KMS-11 (cell line): Measurements from ENCODE around the gene ATXN7L2.

Source experiments
- H2AFZ ChIP-seq: fragments of 200-600 bp; sonication (generic); 2 replicates; pipeline ENCODE4 v1.6.1; 2016; ENCODE audit warnings: antibody characterized with exemption, mixed run types, low read depth
- H3K27ac ChIP-seq: fragments of 200-600 bp; sonication (generic); 2 replicates; pipeline ENCODE4 v1.6.1; 2016; ENCODE audit warnings: mild to moderate bottlenecking, mixed run types
- H3K27me3 ChIP-seq: fragments of 200-600 bp; sonication (generic); 2 replicates; pipeline ENCODE4 v1.6.1; 2017; ENCODE audit warnings: mild to moderate bottlenecking, low read depth, mixed run types, moderate library complexity; ENCODE audit not compliant: insufficient read depth
- H3K36me3 ChIP-seq: fragments of 200-600 bp; sonication (generic); 2 replicates; pipeline ENCODE4 v1.6.1; 2017; ENCODE audit warnings: mild to moderate bottlenecking, mixed run types; ENCODE audit not compliant: insufficient read depth
- H3K4me1 ChIP-seq: fragments of 200-600 bp; sonication (generic); 2 replicates; pipeline ENCODE4 v1.6.1; 2016; ENCODE audit warnings: mild to moderate bottlenecking, low read depth, mixed run types; ENCODE audit not compliant: poor library complexity, severe bottlenecking
- H3K4me2 ChIP-seq: fragments of 200-600 bp; sonication (generic); 2 replicates; pipeline ENCODE4 v1.7.0; 2016; ENCODE audit warnings: mild to moderate bottlenecking, mixed run types
- H3K4me3 ChIP-seq: fragments of 200-600 bp; sonication (generic); IDR thresholded peaks from 2 replicates; pipeline ENCODE4 v1.6.1; 2017; ENCODE audit warnings: low read depth, low read length, mixed read lengths; ENCODE audit not compliant: insufficient read depth
- H3K79me2 ChIP-seq: fragments of 200-600 bp; sonication (generic); 2 replicates; pipeline ENCODE4 v1.6.1; 2016; ENCODE audit warnings: low read depth, mixed run types; ENCODE audit not compliant: insufficient read depth
- H3K9ac ChIP-seq: fragments of 200-600 bp; sonication (generic); 2 replicates; pipeline ENCODE4 v1.6.1; 2016; ENCODE audit warnings: mild to moderate bottlenecking, mixed run types
- H4K20me1 ChIP-seq: fragments of 200-600 bp; sonication (generic); 2 replicates; pipeline ENCODE4 v1.6.1; 2016; ENCODE audit warnings: mild to moderate bottlenecking, mixed run types; ENCODE audit not compliant: insufficient read depth
- TF ChIP-seq, protein P1 (sequence below): fragments of 200-600 bp; sonication (generic); conservative IDR thresholded peaks from 2 replicates; pipeline ENCODE4 v1.6.1; 2017; ENCODE audit warnings: low read depth, mild to moderate bottlenecking, antibody characterized with exemption, low read length, moderate library complexity, mixed read lengths

The ATXN7L2 gene

DNA sequence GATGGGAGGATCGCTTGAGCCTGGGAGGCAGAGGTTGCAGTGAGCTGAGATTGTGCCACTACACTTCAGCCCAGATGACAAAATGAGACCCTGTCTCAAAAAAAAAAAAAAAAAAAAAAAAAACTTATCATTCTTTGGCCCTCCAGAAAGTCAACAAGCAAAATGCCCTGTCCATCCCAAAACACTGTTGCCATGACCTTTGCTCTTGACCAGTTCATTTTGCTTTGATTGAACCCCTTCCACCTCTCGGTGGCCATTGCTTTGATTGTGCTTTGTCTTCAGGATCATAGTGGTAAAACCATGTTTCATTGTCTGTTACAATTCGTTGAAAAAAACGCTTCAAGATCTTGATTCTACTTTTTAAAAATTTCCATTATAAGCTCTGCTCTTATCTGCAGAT, 25.9 kb upstream of the ATXN7L2 start:
- TF ChIP-seq, protein P1, sequence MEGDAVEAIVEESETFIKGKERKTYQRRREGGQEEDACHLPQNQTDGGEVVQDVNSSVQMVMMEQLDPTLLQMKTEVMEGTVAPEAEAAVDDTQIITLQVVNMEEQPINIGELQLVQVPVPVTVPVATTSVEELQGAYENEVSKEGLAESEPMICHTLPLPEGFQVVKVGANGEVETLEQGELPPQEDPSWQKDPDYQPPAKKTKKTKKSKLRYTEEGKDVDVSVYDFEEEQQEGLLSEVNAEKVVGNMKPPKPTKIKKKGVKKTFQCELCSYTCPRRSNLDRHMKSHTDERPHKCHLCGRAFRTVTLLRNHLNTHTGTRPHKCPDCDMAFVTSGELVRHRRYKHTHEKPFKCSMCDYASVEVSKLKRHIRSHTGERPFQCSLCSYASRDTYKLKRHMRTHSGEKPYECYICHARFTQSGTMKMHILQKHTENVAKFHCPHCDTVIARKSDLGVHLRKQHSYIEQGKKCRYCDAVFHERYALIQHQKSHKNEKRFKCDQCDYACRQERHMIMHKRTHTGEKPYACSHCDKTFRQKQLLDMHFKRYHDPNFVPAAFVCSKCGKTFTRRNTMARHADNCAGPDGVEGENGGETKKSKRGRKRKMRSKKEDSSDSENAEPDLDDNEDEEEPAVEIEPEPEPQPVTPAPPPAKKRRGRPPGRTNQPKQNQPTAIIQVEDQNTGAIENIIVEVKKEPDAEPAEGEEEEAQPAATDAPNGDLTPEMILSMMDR, result no peak
- Histone ChIP-seq H3K79me2 (no peaks in the 10 kb centered on the region), H3K9ac (no peak overlapping the region), H3K4me3 (no peak overlapping the region), H3K4me1 (no peaks in the 10 kb centered on the region), H3K4me2 (no peak overlapping the region), H2AFZ (no peak overlapping the region), H3K36me3 (no peaks in the 10 kb centered on the region), H3K27me3 (no peaks in the 10 kb centered on the region), H4K20me1 (no peaks in the 10 kb centered on the region), H3K27ac (no peak overlapping the region)

DNA sequence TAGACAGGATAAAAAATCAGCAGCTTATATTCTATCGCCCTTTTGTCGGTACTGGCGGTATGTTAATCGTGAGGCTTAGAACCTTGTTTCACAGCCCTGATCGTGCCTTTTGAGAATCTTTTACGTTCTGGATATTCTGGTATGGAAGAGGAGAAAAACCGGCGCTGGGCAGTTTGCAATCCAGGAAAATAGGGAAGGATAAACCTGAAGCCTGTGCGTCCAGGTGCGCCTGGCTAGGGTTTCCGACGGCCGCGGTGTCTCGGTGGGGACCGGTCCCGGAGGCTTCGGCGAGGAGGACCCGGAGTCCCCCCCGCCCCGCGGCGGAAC, 17.6 kb upstream of the ATXN7L2 start:
- Histone ChIP-seq H3K4me3 (no peak overlapping the region), H2AFZ (peak overlapping the region; percentile 50), H3K4me1 (no peaks in the 10 kb centered on the region), H3K36me3 (no peaks in the 10 kb centered on the region), H3K4me2 (peak overlapping the region; percentile 18; the same call in 1 of the 2 replicates), H3K27ac (no peak overlapping the region), H4K20me1 (no peaks in the 10 kb centered on the region), H3K79me2 (no peaks in the 10 kb centered on the region), H3K27me3 (peaks cover 25% of the 10 kb centered on the region; the same call in 1 of the 2 replicates), H3K9ac (no peak overlapping the region)
- TF ChIP-seq, protein P1, result no peak

DNA sequence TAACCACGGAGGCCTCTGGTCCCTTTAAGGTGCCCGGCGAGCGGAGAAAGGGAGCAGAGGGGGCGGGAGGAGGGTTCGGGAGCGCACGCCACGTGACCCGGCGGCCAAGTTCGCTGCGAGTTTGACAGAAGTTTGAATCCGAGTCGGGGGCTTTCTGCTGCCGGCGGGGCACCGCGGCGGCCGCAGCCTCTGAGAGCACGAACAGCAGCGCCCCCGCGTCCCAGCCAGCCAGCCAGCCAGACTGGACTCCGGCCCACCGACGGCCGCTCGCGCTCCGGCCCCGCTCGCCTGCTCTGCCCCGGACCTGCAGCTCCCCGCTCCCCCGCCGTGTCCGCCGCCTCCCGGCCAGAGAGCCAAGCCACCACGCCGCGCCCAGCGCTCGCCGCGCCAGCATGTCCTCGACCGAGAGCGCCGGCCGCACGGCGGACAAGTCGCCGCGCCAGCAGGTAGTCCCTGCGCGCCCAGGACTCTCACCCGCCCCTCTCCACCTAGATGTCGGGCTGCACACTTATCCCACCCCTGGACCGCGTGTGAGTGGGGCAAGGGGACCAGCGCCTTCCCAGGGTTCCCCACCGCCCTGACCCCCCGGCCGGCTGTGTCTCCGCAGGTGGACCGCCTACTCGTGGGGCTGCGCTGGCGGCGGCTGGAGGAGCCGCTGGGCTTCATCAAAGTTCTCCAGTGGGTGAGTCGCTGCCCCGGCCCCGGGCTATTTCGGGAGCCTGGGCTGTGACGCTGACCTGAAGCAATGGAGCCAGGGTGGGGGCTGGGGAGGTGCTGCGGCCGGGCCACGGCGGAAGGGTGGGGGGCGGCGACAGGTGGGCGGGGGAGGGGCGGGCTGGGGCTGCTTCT, 17.0 kb upstream of the ATXN7L2 start, which contains the start of gene SYPL2:
TSS of gene SYPL2 (plus strand) at position 95 of the 849 bp plus-strand sequence. CDS start at position 393, 298 bp downstream.
- H3K27me3 ChIP-seq, result peaks cover 30% of the 10 kb centered on the region; the same call in 1 of the 2 replicates
- H3K4me3 ChIP-seq, result no peak within 1 kb of the TSS
- H3K27ac ChIP-seq, result no peak within 1 kb of the TSS
- TF ChIP-seq, protein P1, result no peak
- no peaks in the 10 kb centered on the region for H4K20me1 ChIP-seq
- H2AFZ ChIP-seq, result peak within 1 kb of the TSS; percentile 50
- H3K4me2 ChIP-seq, result peak within 1 kb of the TSS; percentile 18; the same call in 1 of the 2 replicates
- H3K36me3 ChIP-seq, result no peaks in the 10 kb centered on the region
- H3K4me1 ChIP-seq, result no peaks in the 10 kb centered on the region
- no peaks in the 10 kb centered on the region for H3K79me2 ChIP-seq
- H3K9ac ChIP-seq, result no peak within 1 kb of the TSS

DNA sequence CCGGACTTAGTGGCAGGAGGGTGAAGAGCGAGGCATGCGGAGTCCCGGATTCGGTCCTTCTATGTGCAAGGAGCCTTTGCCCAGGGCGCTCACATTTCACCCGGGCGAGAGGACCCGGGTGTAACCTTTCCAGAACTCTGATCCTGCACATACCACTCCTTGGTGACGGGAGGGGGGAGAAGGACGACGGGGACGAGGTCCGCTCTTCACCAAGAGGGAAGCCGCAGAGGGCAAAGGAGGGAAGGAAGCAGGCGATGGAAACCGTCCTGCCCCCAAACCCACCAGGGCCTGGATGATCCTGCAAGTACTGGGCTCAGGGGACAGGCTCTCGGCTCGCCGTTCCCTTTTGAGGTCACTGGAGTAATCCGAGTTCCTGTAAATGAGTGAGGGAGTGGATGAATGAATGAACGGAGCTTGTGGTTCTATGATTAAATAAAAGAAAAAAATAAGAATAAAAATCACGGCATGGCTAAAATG, 16.4 kb upstream of the ATXN7L2 start:
- no peaks in the 10 kb centered on the region for H3K4me1 ChIP-seq
- no peak overlapping the region for H3K27ac ChIP-seq
- H3K4me2 ChIP-seq, result no peak overlapping the region
- no peak overlapping the region for H3K4me3 ChIP-seq
- H4K20me1 ChIP-seq, result no peaks in the 10 kb centered on the region
- H3K79me2 ChIP-seq, result no peaks in the 10 kb centered on the region
- TF ChIP-seq, protein P1, result no peak
- H3K27me3 ChIP-seq, result peaks cover 37% of the 10 kb centered on the region; the same call in 1 of the 2 replicates
- no peak overlapping the region for H2AFZ ChIP-seq
- H3K9ac ChIP-seq, result no peak overlapping the region
- H3K36me3 ChIP-seq, result no peaks in the 10 kb centered on the region
